Tibial artery (tissue), 4 donors: ENCODE data around the gene FRS3.

Experiments used
- DNase-seq, 2 donors: peaks; one replicate each; pipeline ENCODE4 v3.0.0-alpha.2; 2019
- H3K27ac ChIP-seq, 2 donors: fragments of 200-600 bp; sonication (generic) in 1 of 2; 1 replicate in 1 of 2; 2 replicates in 1 of 2; pipeline ENCODE4 v1.5.1; 2018 to 2019; ENCODE audit warnings: mild to moderate bottlenecking in 1 of 2
- H3K27me3 ChIP-seq, 2 donors: fragments of 200-600 bp; sonication (generic) in 1 of 2; one replicate each; pipeline versions ENCODE4 v1.5.1 to v1.6.0; 2016 to 2019
- H3K36me3 ChIP-seq, 3 donors: fragments of 200-600 bp; sonication (generic) in 2 of 3; one replicate each; pipeline ENCODE4 v1.5.1; 2016 to 2019; ENCODE audit warnings: mild to moderate bottlenecking in 2 of 3
- H3K4me1 ChIP-seq, 4 donors: fragments of 200-600 bp; sonication (generic) in 2 of 4; 1 replicate in 3 of 4; 2 replicates in 1 of 4; pipeline ENCODE4 v1.5.1; 2016 to 2019
- H3K4me3 ChIP-seq, 2 donors: fragments of 200-600 bp; sonication (generic) in 1 of 2; 1 replicate in 1 of 2; 2 replicates in 1 of 2; pipeline ENCODE4 v1.5.1; 2018 to 2019; ENCODE audit warnings: mild to moderate bottlenecking in 2 of 2
- H3K9me3 ChIP-seq, 3 donors: fragments of 200-600 bp; sonication (generic) in 1 of 3; one replicate each; pipeline ENCODE4 v1.5.1; 2016 to 2019
- CTCF ChIP-seq, 2 experiments: fragments of 200-600 bp in 1 of 2; fragments of 450-650 bp in 1 of 2; IDR thresholded peaks; one replicate each; pipeline ENCODE4 v1.5.1; 2017 to 2019; ENCODE audit warnings: antibody characterized with exemption in 2 of 2, mild to moderate bottlenecking in 1 of 2, moderate library complexity in 1 of 2
- intact Hi-C: fragments of 100-400 bp; cut with DNase I; formaldehyde crosslinking; loops from one replicate; pipeline ENCODE4 v1.15.0; 2023; ENCODE audit warnings: low total_unique reads

FRS3 gene

GRCh38 chr6:41822021-41822420 lies 42.3 kb upstream of the FRS3 start:
- no peak for DNase-seq

GRCh38 chr6:41821266-41821665 lies 41.6 kb upstream of the FRS3 start:
- intact Hi-C loops = no loop called here
- Histone ChIP-seq H3K4me1 (no peaks in the 10 kb centered on the region), H3K36me3 (no peaks in the 10 kb centered on the region), H3K9me3 (no peaks in the 10 kb centered on the region), H3K27me3 (no peaks in the 10 kb centered on the region), H3K27ac (no peak overlapping the region), H3K4me3 (no peak overlapping the region)
- no peak for TF ChIP-seq CTCF (IDR thresholded peaks at IDR 0.05)
- DNase-seq = no peak

More at GRCh38 chr6:41822021-41822420, 42.3 kb upstream of the FRS3 start:
- no peak overlapping the region for H3K27ac ChIP-seq
- H3K4me3 ChIP-seq = no peak overlapping the region
- intact Hi-C loops = no loop called here
- H3K9me3 ChIP-seq = no peaks in the 10 kb centered on the region
- H3K27me3 ChIP-seq = no peaks in the 10 kb centered on the region
- no peaks in the 10 kb centered on the region for H3K36me3 ChIP-seq
- no peak for TF ChIP-seq CTCF (IDR thresholded peaks at IDR 0.05)
- no peaks in the 10 kb centered on the region for H3K4me1 ChIP-seq

GRCh38 chr6:41818271-41819054 lies 38.8 kb upstream of the FRS3 start:
- intact Hi-C loops = no loop called here
- Histone ChIP-seq H3K4me3 (no peak overlapping the region), H3K4me1 (no peaks in the 10 kb centered on the region), H3K9me3 (no peaks in the 10 kb centered on the region), H3K27ac (no peak overlapping the region), H3K36me3 (no peaks in the 10 kb centered on the region), H3K27me3 (no peaks in the 10 kb centered on the region)
- no peak for TF ChIP-seq CTCF (IDR thresholded peaks at IDR 0.05)
- no peak for DNase-seq

- Histone ChIP-seq H3K4me3 (no peak overlapping the region), H3K36me3 (no peaks in the 10 kb centered on the region), H3K27ac (no peak overlapping the region), H3K9me3 (no peaks in the 10 kb centered on the region), H3K4me1 (no peaks in the 10 kb centered on the region), H3K27me3 (no peaks in the 10 kb centered on the region)
- TF ChIP-seq CTCF (IDR thresholded peaks at IDR 0.05) = no peak
- intact Hi-C loops = no loop called here
- no peak for DNase-seq
These were observed 35.9 kb upstream of the FRS3 start for GRCh38 chr6:41815587-41815986.

- H3K4me1 ChIP-seq = no peaks in the 10 kb centered on the region
- DNase-seq = no peak
- H3K36me3 ChIP-seq = no peaks in the 10 kb centered on the region
- no peak for TF ChIP-seq CTCF (IDR thresholded peaks at IDR 0.05)
- intact Hi-C loops = no loop called here
- H3K4me3 ChIP-seq = no peak overlapping the region
- H3K27me3 ChIP-seq = no peaks in the 10 kb centered on the region
- no peaks in the 10 kb centered on the region for H3K9me3 ChIP-seq
- no peak overlapping the region for H3K27ac ChIP-seq
These were observed 34.9 kb upstream of the FRS3 start for GRCh38 chr6:41814629-41815028.
